IPS DF 4.7 (cell line): ENCODE measurements around the gene TOMM20.
"Not testable (repeated sequence)": the region's sequence is repeated elsewhere in the genome, so short reads cannot be mapped to it uniquely, and the experiment has no call there.

Experiments
- DNase-seq: peaks from one replicate; pipeline ENCODE4 v3.0.0-alpha.2; 2013; ENCODE audit warnings: low spot score; ENCODE audit errors: extremely low read depth

Gene TOMM20

GRCh38 chr1:235079443-235080296 lies 49.0 kb downstream of the TOMM20 start:
- no peak for DNase-seq

GRCh38 chr1:235078480-235079381 lies 49.9 kb downstream of the TOMM20 start:
- DNase-seq = no peak

DNA sequence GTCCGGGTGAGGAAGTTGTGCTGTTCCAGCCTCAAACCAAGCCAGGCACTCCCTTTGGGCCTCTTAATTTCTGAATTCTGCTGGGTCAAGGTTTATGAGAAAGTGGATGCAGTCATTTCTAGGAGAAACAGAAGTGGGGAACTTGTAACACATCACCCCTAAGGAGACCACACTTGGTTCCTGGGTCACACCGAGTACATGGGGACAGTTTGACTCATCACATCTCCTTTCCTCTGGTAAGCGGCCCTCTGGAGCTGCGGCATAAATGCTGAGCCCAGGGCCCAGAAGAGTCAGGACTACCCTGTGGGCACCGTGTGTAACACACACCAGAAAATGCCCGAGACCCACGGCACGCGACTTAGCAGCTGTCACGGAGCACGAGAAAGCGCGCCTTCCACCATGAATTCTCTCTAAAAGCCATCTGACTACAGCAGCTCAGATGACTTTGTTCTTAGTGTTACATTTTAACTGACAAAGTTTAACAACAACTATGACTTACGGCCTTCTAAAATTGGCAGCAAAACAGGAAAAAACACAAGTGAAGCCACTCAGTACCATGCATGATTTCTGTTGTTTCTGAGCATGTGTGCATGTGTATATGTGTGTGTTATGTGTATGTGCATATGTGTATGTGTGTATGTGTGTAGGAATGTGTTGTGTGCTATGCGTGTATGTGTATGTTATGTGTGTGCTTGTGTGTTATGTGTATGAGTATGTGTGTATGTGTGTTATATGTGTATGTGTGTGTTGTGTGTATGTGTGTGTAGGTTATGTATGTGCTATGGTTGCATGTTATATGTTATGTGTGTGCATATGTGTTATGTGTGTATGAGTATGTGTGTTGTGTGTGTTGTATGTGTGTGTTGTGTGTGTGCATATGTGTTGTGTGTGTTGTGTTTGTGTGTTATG lies 50.8 kb downstream of the TOMM20 start:
- no peak for DNase-seq

- no peak for DNase-seq
These were observed 51.5 kb downstream of the TOMM20 start for GRCh38 chr1:235077163-235077540.

DNA sequence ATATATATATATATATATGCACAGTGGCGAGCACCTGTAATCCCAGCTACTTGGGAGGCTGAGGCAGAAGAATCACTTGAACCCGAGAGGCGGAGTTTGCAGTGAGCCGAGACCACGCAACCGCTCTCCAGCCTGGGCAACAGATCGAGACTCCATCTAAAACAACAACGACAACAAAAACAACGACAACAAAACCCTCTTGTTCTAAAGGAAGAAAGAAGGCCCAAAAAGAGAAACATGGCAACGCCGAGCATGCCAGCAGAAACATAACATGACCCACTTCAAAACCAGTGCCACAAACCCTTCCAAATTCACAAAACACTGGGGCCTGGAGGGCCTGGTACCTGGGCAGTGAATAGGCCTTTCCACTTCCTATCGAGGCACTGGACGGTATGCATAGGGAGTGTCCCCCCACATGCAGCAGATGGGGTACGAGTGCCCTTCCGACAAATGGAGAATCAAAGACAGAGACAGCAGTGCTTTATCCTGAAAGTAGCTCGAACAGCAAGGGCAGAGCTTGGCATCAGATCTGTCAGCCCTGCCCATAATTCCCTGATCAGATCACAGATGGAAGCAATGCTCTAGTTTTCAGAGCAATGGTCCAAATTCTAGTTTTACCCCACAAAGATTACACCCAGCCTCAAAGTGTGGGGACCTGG lies 52.0 kb downstream of the TOMM20 start:
- no peak for DNase-seq

- no peak for DNase-seq
These were observed 52.8 kb downstream of the TOMM20 start for GRCh38 chr1:235075777-235076308.

GRCh38 chr1:235075048-235075776 lies 53.4 kb downstream of the TOMM20 start:
- DNase-seq = no peak

DNA sequence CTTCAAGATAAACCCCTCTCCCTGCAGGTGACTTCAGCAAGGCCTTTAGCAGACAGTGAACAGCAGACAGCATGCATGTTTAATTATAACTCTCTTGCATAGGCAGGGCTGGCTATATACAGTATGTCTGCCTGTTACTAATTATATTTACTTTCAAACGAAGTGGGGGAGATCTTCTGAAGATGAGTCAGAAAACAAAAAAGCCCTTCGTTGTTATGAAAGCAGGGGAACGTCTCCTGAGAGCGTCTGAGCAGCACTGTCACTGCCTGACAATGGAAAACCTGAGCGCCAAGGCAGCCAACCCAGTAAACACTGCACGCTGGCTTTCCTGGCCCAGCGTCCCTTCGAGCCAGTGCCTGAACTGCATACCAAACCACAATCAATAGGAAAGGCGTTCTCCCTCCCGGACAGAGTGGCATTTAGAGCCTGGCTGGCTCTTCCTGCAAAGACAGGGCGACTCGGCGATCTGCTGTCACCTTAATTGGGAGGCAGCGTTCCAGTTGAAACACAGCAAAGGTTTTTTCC lies 54.1 kb downstream of the TOMM20 start:
- no peak for DNase-seq

- no peak for DNase-seq
These were observed 54.6 kb downstream of the TOMM20 start for GRCh38 chr1:235073968-235074522.

GRCh38 chr1:235073331-235073967 lies 55.2 kb downstream of the TOMM20 start:
- DNase-seq = no peak

DNA sequence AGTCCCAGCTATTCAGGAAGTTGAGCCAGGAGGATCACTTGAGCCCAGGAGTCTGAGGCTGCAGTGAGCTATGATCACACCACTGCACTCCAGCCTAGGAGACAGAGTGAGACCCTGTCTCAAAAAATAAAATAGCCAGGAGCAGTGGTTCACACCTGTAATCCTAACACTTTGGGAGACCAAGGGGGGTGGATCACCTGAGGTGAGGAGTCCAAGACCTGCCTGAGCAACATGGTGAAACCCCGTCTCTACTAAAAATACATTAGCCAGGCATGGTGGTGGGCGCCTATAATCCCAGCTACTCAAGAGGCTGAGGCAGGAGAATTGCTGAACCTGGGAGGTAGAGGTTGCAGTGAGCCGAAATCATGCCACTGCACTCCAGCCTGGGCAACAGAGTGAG lies 56.1 kb downstream of the TOMM20 start:
- DNase-seq = not testable (repeated sequence)

GRCh38 chr1:235072096-235072495 lies 56.5 kb downstream of the TOMM20 start:
- DNase-seq = no peak

DNA sequence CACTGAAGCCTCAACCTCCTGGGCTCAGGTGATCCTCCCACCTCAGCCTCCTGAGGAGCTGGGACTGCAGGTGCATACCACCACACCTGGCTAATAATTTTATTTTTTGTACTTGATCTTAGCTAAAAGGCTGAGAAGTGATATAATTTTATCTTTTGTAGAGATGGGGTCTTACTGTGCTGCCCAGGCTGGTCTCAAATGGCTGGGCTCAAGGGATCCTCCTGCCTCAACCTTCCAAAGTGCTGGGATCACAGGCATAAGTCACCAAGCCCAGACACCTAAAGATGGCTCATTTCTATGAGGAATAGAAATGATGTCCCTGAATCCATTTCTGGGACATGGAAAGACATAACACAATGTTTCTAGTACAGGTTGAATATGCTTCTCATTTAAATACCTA lies 57.8 kb downstream of the TOMM20 start:
- DNase-seq = no peak

DNA sequence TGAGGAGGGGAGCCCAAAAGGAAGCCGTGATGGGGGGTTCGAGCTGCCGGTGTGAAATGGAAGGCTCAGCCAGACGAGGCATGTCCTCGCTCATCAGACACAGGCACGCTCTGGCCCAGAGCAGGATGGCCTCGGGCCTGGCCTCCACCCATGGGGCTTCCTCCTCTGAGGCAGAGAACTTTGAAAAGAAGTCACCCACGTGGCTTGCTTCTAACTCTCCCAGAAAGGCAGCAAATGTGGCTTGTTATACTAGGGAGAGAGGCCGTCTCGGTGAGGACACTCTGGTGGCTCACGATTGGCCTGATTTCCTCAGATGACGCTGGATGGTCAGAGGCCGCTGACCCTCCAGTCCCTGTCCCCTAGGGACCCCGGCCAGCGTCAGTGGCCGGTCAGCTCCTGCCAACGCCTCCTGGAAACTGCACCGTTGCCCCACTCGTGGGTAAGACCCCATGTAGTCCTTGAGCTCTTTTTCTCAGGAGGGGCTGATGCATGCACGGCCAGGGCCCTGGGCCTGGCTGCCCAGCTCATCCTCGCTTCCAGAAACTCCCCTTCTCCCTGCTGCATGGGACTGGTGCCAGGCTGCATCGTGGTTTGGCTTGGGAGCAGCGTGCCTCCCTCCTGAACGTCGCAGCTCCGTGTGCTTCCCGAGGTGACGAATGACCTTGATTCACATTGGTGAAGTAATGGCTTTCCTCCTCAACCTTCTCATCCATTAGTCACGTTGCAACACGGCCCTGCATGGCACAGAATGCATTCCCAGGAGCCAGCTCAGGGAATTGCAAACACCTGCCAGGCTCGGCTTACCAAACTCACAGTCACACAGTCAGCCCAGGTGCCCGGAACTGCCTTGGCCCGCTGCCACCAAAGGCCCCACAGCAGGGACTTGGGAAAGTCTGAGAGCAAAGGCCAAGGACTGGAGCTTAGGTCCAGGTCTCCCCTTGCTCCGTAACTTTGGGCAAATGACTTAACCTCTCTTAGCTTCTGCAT lies 58.8 kb downstream of the TOMM20 start:
- DNase-seq = no peak

GRCh38 chr1:235069176-235069575 lies 59.5 kb downstream of the TOMM20 start:
- DNase-seq = no peak

DNA sequence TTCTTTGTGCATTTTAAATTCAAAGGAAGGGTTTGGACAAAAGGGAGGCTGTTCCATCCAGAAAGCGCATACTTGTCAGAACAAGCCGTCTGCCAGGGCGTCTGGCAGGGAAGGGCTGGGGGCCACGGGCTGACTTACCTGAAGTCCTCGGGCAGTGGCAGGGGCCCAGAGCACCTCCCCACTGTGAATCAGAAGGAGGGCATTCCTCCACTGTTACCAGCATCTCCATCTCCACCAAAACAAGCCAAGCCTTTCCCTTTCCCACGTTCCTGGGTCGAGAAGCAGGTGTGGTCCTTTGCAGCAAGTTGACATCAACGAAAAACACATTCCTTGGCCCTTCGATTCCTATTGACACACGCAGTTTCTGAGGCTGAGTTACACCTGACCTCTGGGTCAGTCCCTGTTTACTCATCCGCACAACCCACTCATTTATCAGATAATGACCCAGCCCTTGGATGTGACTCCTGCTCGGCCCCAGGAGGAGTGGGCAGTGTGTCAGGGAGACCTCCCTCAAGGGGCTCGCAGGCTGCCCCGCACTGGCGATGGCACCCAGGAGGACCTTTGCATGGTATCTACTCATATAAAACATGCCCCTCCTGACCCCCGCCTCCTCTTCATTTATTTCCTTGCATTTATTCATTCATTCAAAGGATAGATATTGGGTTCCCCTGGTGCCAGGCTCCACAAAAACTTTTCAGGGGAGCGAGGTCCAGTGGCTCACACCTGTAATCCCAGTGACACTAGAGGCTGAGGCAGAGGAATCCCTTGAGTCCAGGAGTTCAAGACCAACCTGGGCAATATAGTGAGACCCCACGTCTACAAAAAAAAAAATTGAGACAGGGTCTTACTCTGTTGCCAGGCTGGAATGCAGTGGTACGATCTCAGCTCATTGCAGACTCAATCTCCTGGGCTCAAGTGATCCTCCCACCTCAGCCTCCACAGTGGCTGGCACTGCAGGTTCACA lies 60.2 kb downstream of the TOMM20 start:
- no peak for DNase-seq
